Measurements from ENCODE around the gene NME5.
"Not testable (repeated sequence)": the region's sequence is repeated elsewhere in the genome, so short reads cannot be mapped to it uniquely, and the experiment has no call there.

The NME5 gene

DNA sequence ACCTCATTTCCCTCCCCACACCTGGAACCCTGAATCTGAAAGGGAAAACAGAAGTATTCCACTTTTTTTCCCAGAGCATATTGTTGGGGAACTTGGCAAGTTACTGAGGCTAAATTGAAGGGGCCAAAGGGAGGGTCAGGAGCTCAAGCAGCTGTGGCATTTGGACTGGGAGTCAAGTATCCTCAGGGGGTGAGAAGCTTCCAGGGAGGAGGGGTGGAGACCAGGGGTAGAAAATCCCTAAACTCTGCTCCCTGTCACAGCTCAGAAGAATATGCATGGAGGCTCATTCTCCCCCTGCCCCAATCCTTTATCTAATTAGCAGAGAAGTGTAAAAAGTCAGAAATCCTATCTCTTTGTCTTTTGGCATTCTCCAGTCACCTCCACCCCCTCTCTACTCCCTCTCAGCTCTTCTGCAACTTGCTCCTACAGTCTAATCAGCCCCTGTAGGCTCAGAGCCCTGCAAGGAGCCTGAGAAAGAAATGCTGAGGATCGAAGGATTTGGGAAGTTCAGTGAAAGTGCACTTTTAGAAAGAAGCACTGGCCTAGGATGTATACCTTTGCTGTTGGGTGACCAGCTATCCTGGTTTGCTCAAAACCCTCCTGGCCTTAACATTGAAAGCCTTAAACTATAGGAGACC is 61.1 kb downstream of the NME5 start:
- DNase-seq, result no peak
- H3K4me3 Mint-ChIP-seq, result no peak overlapping the region
- no peak overlapping the region for H3K27ac Mint-ChIP-seq
- no peaks in the 10 kb centered on the region for H3K9me3 Mint-ChIP-seq
- peaks cover 14% of the 10 kb centered on the region for H3K4me1 Mint-ChIP-seq (ENCODE audit: low read depth)
- no peaks in the 10 kb centered on the region for H3K27me3 Mint-ChIP-seq
- no peaks in the 10 kb centered on the region for H3K36me3 Mint-ChIP-seq (ENCODE audit: low read depth)

DNA sequence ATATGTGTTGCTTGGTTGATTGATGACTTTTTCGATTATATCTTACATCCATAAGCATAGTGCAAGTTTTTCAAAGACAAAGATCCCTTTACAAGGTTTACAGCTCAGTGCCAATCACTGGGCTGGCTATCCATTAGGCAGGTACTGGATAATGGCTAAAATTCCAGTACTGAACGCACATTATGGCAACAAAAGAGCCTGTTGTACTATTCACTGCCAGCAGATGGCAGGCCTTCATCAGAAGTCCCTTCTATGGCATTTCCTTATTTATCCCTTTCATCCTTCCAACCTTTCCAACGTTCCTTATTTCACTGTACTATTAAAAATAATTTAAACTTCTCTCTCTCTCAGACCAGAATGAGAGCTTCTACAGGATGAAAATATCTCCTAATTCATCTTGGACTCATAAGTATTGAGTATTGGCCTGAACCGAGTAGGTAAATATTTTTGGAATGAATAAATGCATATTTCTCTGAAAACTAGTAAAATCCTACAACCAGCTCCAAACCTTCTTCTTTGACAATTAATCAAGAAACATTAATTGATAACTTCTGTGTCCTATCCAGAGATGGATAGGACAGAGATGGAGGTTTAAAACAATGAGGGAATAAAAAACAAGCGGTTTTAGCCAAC is 62.0 kb downstream of the NME5 start:
- DNase-seq, result peak; percentile 48
- Mint-ChIP-seq H3K27ac (no peak overlapping the region), H3K36me3 (ENCODE audit: low read depth) (no peaks in the 10 kb centered on the region), H3K4me1 (ENCODE audit: low read depth) (peaks cover 14% of the 10 kb centered on the region), H3K9me3 (no peaks in the 10 kb centered on the region), H3K27me3 (no peaks in the 10 kb centered on the region), H3K4me3 (no peak overlapping the region)

DNA sequence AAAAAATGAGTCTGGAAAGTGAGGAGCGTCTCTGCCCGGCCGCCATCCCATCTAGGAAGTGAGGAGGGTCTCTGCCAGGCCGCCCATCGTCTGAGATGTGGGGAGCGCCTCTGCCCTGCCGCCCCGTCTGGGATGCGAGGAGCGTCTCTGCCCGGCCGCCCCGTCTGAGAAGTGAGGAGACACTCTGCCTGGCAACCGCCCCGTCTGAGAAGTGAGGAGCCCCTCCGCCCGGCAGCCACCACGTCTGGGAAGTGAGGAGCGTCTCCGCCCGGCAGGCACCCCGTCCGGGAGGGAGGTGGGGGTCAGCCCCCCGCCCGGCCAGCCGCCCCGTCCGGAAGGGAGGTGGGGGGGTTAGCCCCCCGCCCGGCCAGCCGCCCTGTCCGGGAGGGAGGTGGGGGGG is 69.2 kb downstream of the NME5 start:
- H3K9me3 Mint-ChIP-seq; H3K4me1 Mint-ChIP-seq (ENCODE audit: low read depth); H3K36me3 Mint-ChIP-seq (ENCODE audit: low read depth); H3K27me3 Mint-ChIP-seq; H3K27ac Mint-ChIP-seq; H3K4me3 Mint-ChIP-seq; DNase-seq: not testable (repeated sequence)

DNA sequence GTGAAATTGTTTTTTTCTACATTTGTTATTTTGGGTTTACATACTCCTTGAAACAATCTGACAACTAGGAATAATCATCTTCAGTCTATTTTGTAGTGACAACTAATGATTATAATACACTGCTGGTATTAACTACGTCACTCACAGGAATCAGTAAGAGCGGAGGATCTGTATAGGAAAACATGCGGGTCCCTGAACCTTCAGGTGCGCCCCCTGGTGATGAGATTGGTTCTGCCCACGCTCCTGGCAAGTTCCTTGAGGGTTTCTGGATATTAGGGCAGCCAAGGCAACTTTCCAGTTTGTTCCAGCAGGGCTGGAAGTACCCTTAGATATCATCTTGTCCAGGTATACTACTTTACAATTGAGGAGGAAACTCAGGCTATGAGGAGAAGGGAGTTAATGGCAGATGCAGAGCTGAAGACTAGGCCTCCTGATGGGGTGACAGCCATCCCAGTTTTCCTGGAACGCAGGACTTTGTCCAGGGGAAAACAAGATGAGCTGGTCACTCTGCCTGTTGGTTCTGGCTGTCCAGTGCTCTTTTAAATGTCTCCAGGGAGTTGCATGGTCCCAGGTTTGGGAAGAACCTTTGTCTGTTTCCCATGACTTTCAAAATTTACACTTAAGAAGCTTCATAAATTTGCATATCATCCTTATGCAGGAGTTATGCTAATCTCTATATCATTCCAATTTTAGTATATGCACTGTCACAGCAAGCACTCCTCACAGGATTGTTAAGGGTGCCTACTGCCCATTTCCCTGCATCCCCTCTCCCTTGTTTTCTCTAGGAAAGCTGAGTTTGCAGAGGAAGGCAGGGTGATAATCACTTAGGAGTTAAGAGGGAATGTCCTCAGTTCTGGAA is 70.3 kb downstream of the NME5 start:
- H3K27me3 Mint-ChIP-seq, result no peaks in the 10 kb centered on the region
- peak; percentile 80 for DNase-seq
- H3K27ac Mint-ChIP-seq, result no peak overlapping the region
- no peaks in the 10 kb centered on the region for H3K36me3 Mint-ChIP-seq (ENCODE audit: low read depth)
- H3K4me1 Mint-ChIP-seq (ENCODE audit: low read depth), result peaks cover 4% of the 10 kb centered on the region
- H3K4me3 Mint-ChIP-seq, result no peak overlapping the region
- no peaks in the 10 kb centered on the region for H3K9me3 Mint-ChIP-seq

DNA sequence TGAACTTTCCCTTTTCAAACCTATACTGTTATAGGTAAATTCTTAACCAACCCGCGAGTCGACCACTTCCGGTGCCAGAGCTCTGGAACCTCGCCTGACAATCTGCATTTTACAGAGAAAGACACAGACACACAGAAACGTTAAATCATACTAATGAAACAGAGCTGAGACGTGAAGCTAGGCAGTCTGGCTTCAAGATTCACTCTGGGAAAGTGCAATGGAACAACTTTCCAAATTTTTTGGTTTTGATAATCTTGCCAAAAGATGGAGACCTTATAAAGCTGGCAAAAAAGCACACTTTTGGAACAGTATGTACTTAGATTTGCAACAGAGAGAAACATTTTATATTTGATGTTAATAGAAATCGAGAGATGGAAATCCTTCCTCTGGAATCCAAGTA is 71.3 kb downstream of the NME5 start:
- no peak for DNase-seq
- H3K27me3 Mint-ChIP-seq, result no peaks in the 10 kb centered on the region
- H3K4me3 Mint-ChIP-seq, result no peak overlapping the region
- no peak overlapping the region for H3K27ac Mint-ChIP-seq
- H3K36me3 Mint-ChIP-seq (ENCODE audit: low read depth), result no peaks in the 10 kb centered on the region
- peaks cover 4% of the 10 kb centered on the region for H3K4me1 Mint-ChIP-seq (ENCODE audit: low read depth)
- H3K9me3 Mint-ChIP-seq, result no peaks in the 10 kb centered on the region

Data from activated T-cell treated with anti-CD3 and anti-CD28 coated beads, Interleukin-2, amount 50 U/mL, for 24 hours (primary cell).